ENCODE data around the gene ITGA3. TPM values are rescaled to one million over a fixed set of nuclear protein-coding genes. Genes with fewer than 3 reads are reported as not detected.

ITGA3 gene
- total RNA-seq, 1 donor from 2014 or later: 9.8 TPM

DNA sequence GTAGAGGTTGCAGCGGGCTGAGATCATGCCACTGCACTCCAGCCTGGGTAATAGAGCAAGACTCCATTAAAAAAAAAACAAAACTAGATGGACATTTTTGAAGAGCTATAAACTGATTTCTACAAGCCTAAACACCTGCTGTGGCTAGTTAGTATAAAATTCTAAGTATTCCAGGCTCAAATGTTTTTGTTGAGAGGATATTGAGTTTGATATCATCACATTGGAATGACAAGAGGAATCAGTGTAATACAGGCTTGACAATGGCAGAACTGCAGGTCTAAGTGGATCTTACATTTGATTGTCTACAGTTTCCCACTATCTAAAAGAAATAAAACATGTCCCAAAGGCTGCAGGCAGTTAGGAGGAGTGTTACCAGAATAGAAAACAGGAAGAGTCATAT is 37.0 kb upstream of the ITGA3 start:
- TF ChIP-seq, protein P1, sequence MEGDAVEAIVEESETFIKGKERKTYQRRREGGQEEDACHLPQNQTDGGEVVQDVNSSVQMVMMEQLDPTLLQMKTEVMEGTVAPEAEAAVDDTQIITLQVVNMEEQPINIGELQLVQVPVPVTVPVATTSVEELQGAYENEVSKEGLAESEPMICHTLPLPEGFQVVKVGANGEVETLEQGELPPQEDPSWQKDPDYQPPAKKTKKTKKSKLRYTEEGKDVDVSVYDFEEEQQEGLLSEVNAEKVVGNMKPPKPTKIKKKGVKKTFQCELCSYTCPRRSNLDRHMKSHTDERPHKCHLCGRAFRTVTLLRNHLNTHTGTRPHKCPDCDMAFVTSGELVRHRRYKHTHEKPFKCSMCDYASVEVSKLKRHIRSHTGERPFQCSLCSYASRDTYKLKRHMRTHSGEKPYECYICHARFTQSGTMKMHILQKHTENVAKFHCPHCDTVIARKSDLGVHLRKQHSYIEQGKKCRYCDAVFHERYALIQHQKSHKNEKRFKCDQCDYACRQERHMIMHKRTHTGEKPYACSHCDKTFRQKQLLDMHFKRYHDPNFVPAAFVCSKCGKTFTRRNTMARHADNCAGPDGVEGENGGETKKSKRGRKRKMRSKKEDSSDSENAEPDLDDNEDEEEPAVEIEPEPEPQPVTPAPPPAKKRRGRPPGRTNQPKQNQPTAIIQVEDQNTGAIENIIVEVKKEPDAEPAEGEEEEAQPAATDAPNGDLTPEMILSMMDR (IDR thresholded peaks at IDR 0.05): no peak
- H3K27ac Mint-ChIP-seq: no peak overlapping the region

DNA sequence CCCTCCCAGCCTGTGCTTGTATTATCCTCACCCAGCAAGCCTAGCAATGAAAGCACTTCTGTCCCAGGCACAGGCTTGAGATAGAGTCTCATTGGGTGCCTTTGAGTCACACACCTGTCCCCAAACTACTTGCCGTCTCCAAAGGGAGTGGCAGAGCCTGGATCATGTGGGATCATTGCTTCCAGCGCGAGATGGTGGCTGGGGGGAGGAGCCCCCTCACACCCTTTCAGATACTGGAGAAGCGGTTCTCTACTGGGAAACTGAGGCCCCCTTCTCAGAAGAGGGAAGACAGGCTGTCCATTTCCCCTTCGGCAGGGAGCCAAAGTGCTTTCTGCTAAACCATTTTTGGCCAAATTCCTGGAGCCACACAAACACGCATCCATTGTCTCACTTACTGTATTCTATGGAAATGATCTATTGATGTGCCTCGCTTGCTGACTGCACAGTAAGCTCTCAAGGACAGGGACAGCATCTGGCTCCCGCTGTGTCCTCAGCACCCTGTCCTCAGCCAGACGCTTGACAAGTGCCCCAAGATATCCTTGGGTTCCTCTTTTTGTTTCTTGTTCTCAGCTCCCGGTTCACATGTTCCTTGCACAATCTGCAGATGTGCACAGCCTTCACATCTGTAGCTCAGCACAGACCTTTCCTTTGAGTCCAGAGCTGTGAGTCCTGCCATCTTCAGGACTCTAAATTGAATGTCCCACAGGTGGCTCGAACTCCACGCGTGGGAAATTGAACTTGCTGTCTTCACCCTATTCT is 34.9 kb upstream of the ITGA3 start:
- intact Hi-C loops (cut with micrococcal nuclease): loop anchor here (10.0 kb wide), 1 partner anchor 144 kb away; the partner anchor contains the start of gene SGCA
- H3K4me1 Mint-ChIP-seq: no peaks in the 10 kb centered on the region
- no peaks in the 10 kb centered on the region for H3K36me3 Mint-ChIP-seq (ENCODE audit: low read depth)
- ATAC-seq (ENCODE audit: low read depth) (no peak), DNase-seq (no peak)
- TF ChIP-seq, protein P1 (IDR thresholded peaks at IDR 0.05): no peak
- ChIA-PET POLR2A (interaction anchor here (0.5 kb wide), 1 partner anchor 344 kb away, joined by 4 read pairs; no protein-coding TSS in a partner anchor), CTCF (interaction anchor here (1.7 kb wide), 1 partner anchor 67 kb away, joined by 5 read pairs; no protein-coding TSS in a partner anchor)
- H3K27me3 Mint-ChIP-seq: peaks cover 3% of the 10 kb centered on the region
- no peak overlapping the region for H3K27ac Mint-ChIP-seq
- no peak overlapping the region for H3K4me3 Mint-ChIP-seq
- no peaks in the 10 kb centered on the region for H3K9me3 Mint-ChIP-seq

More for the DNA sequence above, 37.0 kb upstream of the ITGA3 start:
- Mint-ChIP-seq H3K27me3 (peaks cover 6% of the 10 kb centered on the region), H3K9me3 (peaks cover 7% of the 10 kb centered on the region), H3K4me3 (no peak overlapping the region), H3K4me1 (no peaks in the 10 kb centered on the region), H3K36me3 (ENCODE audit: low read depth) (no peaks in the 10 kb centered on the region)
- intact Hi-C loops (cut with micrococcal nuclease): no loop called here
- POLR2A ChIA-PET: no interaction called here
- ATAC-seq (ENCODE audit: low read depth) (no peak), DNase-seq (no peak)
- CTCF ChIA-PET: no interaction called here

DNA sequence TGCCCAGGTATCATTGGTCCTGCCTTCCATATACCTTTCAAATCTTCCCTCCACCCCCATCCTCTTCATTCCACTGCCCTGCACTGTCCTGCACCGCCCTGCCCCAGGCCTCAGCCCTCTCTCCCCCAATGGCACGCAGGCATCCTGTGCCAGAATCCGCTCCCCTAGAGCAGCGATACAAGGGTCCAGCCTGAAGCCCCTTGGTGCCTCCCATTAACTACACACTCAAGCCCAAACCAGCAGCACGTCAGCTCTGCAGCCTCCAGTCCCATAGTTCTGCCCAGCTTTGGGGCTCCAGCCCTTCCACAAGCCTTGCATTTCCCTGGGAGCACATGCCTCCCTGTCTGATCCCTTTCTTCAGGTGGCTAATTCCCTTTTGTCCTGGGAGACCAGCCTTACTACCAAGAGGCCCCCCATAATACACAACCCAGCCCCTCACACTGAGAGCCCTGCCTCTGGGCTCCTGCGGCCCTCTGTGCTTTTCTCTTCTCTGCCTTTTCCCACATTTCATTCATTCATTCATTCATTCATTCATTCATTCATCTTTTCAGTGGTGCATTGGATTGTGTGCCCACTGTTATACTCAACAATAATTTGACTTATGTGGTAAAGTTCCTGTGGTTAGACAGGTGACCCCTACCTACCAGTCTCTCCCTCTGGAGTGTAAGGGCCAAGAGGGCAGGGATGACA is 34.1 kb upstream of the ITGA3 start:
- intact Hi-C loops (cut with micrococcal nuclease): loop anchor here (10.0 kb wide), 1 partner anchor 143 kb away; the partner anchor contains the start of gene SGCA
- ATAC-seq (ENCODE audit: low read depth) (no peak), DNase-seq (no peak)
- Mint-ChIP-seq H3K27me3 (peaks cover under 1% of the 10 kb centered on the region), H3K27ac (no peak overlapping the region), H3K4me1 (peaks cover under 1% of the 10 kb centered on the region), H3K9me3 (no peaks in the 10 kb centered on the region), H3K4me3 (no peak overlapping the region), H3K36me3 (ENCODE audit: low read depth) (no peaks in the 10 kb centered on the region)
- CTCF ChIA-PET: interaction anchor here (1.0 kb wide), 1 partner anchor 72 kb away, joined by 3 read pairs; no protein-coding TSS in a partner anchor
- TF ChIP-seq, protein P1 (IDR thresholded peaks at IDR 0.05): no peak
- POLR2A ChIA-PET: no interaction called here

DNA sequence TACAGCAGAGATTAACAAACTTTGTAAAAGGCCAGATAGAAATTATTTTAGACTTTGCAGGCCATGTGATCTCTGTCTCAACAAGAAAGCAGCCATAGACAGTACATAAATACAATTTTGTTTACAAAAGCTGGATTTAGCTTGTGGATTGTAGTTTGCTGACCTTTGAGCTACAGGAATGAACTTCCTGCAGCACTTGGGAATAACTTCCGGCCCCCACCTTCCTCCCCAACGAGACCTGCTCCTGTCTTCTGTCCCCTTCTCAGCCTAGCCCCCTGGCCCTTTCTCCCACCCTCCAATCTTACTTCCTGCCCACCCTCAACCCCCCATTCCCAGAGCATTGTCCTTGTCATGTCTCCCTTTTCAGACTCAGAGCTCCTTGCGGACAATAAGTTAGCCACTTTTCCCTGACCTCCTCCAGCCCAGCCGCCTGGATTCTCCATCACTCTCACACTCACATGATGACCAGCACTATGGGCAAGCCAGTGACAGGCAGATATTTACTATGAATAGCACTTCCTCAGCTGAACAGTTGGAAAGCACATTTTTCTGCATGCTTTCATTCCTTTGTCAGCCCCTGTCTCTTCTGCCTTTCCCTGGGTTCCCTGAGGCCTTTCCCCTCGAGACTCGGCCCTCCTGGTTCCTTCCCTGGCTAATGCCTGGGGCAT is 33.3 kb upstream of the ITGA3 start:
- no peak for DNase-seq
- ChIA-PET POLR2A (interaction anchor here (0.6 kb wide), 1 partner anchor 790 kb away, joined by 4 read pairs; no protein-coding TSS in a partner anchor), CTCF (interaction anchor here (0.6 to 1.0 kb wide), 2 partner anchors 65 to 71 kb away, joined by 3 read pairs; no protein-coding TSS in a partner anchor)
- H3K27ac Mint-ChIP-seq: no peak overlapping the region
- intact Hi-C loops (cut with micrococcal nuclease): loop anchor here (10.0 kb wide), 1 partner anchor 142 kb away; the partner anchor contains the start of gene SGCA
- H3K27me3 Mint-ChIP-seq: peaks cover 5% of the 10 kb centered on the region
- H3K36me3 Mint-ChIP-seq (ENCODE audit: low read depth): no peaks in the 10 kb centered on the region
- no peaks in the 10 kb centered on the region for H3K9me3 Mint-ChIP-seq
- TF ChIP-seq, protein P1 (IDR thresholded peaks at IDR 0.05): no peak
- H3K4me3 Mint-ChIP-seq: no peak overlapping the region
- H3K4me1 Mint-ChIP-seq: peaks cover 6% of the 10 kb centered on the region
- no peak for ATAC-seq (ENCODE audit: low read depth)

Data from activated B cell treated with CpG ODN at 0.5 μM for 24 hours (primary cell).